ENCODE data around the gene EXOC6. TPM values are rescaled to one million over a fixed set of nuclear protein-coding genes. Genes with fewer than 3 reads are reported as not detected.

Gene EXOC6, protein sequence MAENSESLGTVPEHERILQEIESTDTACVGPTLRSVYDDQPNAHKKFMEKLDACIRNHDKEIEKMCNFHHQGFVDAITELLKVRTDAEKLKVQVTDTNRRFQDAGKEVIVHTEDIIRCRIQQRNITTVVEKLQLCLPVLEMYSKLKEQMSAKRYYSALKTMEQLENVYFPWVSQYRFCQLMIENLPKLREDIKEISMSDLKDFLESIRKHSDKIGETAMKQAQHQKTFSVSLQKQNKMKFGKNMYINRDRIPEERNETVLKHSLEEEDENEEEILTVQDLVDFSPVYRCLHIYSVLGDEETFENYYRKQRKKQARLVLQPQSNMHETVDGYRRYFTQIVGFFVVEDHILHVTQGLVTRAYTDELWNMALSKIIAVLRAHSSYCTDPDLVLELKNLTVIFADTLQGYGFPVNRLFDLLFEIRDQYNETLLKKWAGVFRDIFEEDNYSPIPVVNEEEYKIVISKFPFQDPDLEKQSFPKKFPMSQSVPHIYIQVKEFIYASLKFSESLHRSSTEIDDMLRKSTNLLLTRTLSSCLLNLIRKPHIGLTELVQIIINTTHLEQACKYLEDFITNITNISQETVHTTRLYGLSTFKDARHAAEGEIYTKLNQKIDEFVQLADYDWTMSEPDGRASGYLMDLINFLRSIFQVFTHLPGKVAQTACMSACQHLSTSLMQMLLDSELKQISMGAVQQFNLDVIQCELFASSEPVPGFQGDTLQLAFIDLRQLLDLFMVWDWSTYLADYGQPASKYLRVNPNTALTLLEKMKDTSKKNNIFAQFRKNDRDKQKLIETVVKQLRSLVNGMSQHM
- 14.8 to 19.2 TPM (median 17.3 TPM) in 5 replicates for total RNA-seq (2022; extraction: Qiagen RNA extraction; ENCODE audit: low read depth)

DNA sequence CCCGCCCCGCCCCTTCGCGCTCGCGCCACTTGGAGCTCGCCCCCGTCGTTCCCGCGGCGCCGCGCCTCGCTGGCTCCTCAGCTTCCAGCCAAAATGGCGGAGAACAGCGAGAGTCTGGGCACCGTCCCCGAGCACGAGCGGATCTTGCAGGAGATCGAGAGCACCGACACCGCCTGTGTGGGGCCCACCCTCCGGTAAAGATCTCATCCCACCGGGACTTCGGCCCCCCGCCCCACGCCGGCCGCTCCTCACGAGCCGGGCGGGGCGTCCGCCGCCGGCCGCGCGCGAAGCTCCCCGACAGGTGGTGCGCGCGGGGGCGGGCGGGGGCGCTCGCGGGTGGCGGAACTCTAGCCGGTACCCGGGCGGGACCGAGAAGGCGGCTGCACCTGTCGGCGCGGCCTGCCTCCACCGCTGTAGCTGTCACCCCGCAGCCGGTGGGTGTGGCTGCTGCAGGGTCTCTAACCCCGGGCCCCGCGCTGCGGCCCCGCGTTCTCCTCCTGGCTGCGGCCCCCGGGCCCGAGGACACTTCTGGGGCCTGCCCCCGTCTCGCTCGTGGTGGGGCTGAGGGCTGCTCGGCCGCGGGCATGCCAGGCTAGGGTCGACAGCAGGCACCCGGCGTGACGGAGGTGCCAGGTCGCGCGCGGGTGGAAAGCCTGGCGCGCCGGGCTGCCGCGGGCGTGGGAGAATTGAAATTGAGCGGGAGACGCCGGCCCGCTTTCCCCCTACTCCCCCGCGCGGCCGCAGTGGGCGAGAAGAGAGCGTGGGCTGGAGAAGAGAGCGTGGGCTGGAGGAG lies at the start of gene EXOC6:
Gene EXOC6 (plus strand): TSS at position 80 of the 793 bp plus-strand sequence. CDS start 14 bp downstream, at position 94.

DNA sequence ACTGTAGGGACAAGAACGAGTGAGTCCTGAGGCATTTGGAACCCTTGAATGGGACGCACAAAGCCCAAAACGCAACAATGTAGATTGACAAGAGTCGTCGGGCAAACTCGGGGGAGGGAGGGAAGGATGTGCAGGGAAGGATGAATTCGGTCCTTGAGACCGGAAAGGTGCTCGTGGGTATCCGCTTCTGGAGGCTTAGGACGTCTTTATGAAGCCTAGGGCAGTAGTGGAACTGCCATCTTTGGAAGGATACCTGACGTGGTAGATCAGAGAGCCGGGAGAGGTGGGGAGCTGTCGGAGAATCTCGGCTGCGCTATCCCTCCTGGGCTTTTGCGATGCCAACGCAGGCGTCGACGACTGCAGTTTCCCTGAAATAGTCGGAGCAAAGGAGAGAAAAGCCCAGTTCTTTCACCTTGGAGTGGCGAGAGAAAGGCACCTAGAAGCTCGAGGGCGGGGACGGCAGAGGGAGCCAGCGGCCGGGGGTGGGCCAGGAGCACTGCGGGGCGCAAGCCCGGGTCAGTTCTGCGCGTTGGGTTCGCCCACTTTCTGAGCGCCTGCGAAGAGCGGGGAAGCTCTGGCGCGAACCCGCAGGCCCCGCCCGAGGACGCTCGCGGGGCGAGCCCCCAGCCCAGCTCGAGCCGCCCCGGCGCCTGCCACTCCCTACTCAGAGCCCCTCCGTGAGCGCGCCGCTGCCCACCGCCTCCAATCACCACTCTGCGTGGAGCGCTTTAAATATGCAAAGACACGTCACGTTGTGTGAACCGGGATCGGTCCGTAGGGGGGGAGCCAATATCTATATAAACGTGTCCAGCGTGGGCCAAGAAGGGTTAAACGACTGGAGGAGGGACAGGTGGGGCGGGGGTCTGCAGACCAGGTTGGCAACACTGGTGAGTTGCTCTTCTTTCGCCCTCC lies 211.9 kb downstream of the EXOC6 start, which contains the start of gene CYP26C1:
Gene CYP26C1 (plus strand): TSS at position 824 of the 912 bp plus-strand sequence. CDS start 466 bp downstream, outside the sequence.

DNA sequence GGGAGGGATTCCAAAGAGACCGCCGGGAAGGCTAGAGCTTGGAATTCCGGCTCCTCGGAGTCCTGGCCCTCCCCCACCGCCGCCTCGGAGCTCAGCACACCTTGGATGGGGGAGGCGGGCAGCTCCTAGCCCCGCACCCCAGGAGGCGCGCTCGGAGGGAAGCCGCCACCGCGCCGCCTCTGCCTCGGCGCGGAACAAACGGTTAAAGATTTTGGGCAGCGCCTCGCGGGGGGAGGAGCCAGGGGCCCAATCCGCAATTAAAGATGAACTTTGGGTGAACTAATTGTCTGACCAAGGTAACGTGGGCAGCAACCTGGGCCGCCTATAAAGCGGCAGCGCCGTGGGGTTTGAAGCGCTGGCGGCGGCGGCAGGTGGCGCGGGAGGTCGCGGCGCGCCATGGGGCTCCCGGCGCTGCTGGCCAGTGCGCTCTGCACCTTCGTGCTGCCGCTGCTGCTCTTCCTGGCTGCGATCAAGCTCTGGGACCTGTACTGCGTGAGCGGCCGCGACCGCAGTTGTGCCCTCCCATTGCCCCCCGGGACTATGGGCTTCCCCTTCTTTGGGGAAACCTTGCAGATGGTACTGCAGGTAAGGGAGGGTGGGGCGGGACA lies 225.3 kb downstream of the EXOC6 start, which contains the start of gene CYP26A1:
Gene CYP26A1 (plus strand): TSS at position 355 of the 608 bp plus-strand sequence. CDS start 42 bp downstream, at position 397.

Other genes starting within 250 kb of the EXOC6 start
- gene HHEX, start 158.6 kb upstream of the EXOC6 start, total RNA-seq (2022; extraction: Qiagen RNA extraction; ENCODE audit: low read depth) = 15.5 to 17.6 TPM (median 15.9 TPM) in 5 replicates
- gene CYP26C1, start 212.3 kb downstream of the EXOC6 start, total RNA-seq (2022; extraction: Qiagen RNA extraction; ENCODE audit: low read depth) = not detected in 5 replicates
- gene CYP26A1, start 225.4 kb downstream of the EXOC6 start, total RNA-seq (2022; extraction: Qiagen RNA extraction; ENCODE audit: low read depth) = 2.2 to 3.4 TPM (median 3.0 TPM) in 5 replicates

Measured in A549 treated with CpdA at 1 μM for 4 hours (cell line).